MM.1S (cell line): ENCODE results near the gene ECSCR.

Experiments used
- EZH2 ChIP-seq: fragments of 300-600 bp; sonication (generic); optimal IDR thresholded peaks from 2 replicates; pipeline ENCODE3; 2017; ENCODE audit warnings: low read depth, mild to moderate bottlenecking, antibody characterized with exemption, low read length, mixed read lengths
- EZH2phosphoT487 ChIP-seq: fragments of 300-600 bp; sonication (generic); IDR thresholded peaks from 2 replicates; pipeline ENCODE4 v1.6.1; 2018; ENCODE audit warnings: antibody characterized with exemption, low read length
- TF ChIP-seq, protein P1 (sequence below): fragments of 300-600 bp; sonication (generic); IDR thresholded peaks from 2 replicates; pipeline ENCODE4 v1.5.1; 2016; ENCODE audit warnings: antibody characterized with exemption, low read length, mixed read lengths

DNA sequence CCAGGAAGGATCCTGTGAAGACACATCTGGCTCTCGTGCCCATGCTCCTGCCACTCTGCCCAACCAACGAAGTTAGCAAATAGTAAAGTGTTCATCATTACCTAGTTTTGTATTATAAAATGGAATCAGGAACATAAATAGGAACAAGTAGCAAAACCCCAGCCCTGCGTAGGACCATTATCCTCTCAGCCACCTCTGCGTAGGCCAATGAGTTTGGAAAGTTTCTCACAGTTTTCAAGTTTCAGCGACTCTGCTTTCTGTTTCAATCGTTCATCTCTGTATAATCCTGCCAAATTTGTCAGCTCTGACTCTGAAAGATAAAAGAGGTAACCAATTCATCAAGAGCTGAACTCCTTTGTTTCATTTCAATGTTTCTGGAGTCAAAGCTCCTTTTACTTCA, 48.6 kb downstream of the ECSCR start:
- TF ChIP-seq, protein P1, sequence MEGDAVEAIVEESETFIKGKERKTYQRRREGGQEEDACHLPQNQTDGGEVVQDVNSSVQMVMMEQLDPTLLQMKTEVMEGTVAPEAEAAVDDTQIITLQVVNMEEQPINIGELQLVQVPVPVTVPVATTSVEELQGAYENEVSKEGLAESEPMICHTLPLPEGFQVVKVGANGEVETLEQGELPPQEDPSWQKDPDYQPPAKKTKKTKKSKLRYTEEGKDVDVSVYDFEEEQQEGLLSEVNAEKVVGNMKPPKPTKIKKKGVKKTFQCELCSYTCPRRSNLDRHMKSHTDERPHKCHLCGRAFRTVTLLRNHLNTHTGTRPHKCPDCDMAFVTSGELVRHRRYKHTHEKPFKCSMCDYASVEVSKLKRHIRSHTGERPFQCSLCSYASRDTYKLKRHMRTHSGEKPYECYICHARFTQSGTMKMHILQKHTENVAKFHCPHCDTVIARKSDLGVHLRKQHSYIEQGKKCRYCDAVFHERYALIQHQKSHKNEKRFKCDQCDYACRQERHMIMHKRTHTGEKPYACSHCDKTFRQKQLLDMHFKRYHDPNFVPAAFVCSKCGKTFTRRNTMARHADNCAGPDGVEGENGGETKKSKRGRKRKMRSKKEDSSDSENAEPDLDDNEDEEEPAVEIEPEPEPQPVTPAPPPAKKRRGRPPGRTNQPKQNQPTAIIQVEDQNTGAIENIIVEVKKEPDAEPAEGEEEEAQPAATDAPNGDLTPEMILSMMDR: no peak
- TF ChIP-seq EZH2 (no peak), EZH2phosphoT487 (no peak)
